ENCODE data around the gene WIZ. TPM values are rescaled to one million over a fixed set of nuclear protein-coding genes. Genes with fewer than 3 reads are reported as not detected.
A peak's percentile ranks its signal among the peaks of the same experiment; 100 is the strongest.

The WIZ gene
- total RNA-seq, 1 donor from 2014 or later, result 34.1 TPM

DNA sequence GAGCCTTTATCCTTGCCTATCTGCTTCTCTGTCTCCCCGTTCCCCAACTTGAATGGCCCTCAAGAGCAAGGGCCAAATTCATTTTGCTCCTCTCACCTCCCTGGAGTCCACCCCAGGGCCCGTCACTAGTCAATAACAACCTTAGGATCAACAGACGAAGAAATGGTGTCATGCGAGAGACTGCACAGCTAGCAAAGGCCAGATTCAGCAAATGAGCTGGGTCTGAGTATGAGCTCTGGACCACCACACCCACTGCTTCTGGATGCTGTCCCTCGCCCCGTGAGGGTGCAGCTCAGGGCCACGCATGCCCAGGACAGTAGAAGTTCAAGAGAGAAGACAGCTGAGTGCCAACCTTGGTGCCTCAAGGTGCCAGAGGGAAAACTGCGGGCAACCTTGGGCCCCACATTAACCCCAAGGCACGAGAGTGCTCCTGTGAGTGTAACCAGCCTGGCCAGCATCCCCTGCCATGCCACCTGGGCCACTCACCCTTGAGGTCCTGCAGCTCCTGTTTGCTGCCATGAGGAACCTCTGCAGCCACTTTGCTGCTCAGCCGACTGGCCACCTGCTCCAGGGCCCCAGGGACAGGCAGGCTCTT lies 19.1 kb downstream of the WIZ start:
- H3K27me3 Mint-ChIP-seq, result no peaks in the 10 kb centered on the region
- ATAC-seq (ENCODE audit: low read depth) (no peak), DNase-seq (no peak)
- CTCF ChIA-PET, result interaction anchor here (2.7 kb wide), 1 partner anchor 12 kb away, joined by 8 read pairs; the partner anchor contains the start of gene AKAP8L
- POLR2A ChIA-PET, result interaction anchor here (1.0 to 5.7 kb wide), 2 partner anchors 9 to 12 kb away, joined by 3 to 53 read pairs; partner anchors contain the start of gene AKAP8L
- no peak for TF ChIP-seq CTCF (IDR thresholded peaks at IDR 0.05)
- no peak overlapping the region for H3K27ac Mint-ChIP-seq
- intact Hi-C loops (cut with micrococcal nuclease), result loop anchor here (5.0 kb wide), 1 partner anchor 98 kb away; the partner anchor contains the start of gene BRD4
- H3K4me1 Mint-ChIP-seq, result peaks cover 31% of the 10 kb centered on the region
- no peaks in the 10 kb centered on the region for H3K9me3 Mint-ChIP-seq
- peaks cover 33% of the 10 kb centered on the region for H3K36me3 Mint-ChIP-seq (ENCODE audit: low read depth)
- peak overlapping the region; percentile 95 for H3K4me3 Mint-ChIP-seq

GRCh38 chr19:15429825-15430467 lies 19.8 kb downstream of the WIZ start:
- no peak overlapping the region for H3K4me3 Mint-ChIP-seq
- no peak overlapping the region for H3K27ac Mint-ChIP-seq
- ATAC-seq (ENCODE audit: low read depth) (no peak), DNase-seq (no peak)
- peaks cover 35% of the 10 kb centered on the region for H3K36me3 Mint-ChIP-seq (ENCODE audit: low read depth)
- ChIA-PET CTCF (interaction anchor here (2.7 kb wide), 1 partner anchor 11 kb away, joined by 8 read pairs; the partner anchor contains the start of gene AKAP8L), POLR2A (interaction anchor here (1.0 to 5.7 kb wide), 2 partner anchors 9 to 11 kb away, joined by 3 to 53 read pairs; partner anchors contain the start of gene AKAP8L)
- intact Hi-C loops (cut with micrococcal nuclease), result loop anchor here (5.0 kb wide), 1 partner anchor 98 kb away; the partner anchor contains the start of gene BRD4
- TF ChIP-seq CTCF (IDR thresholded peaks at IDR 0.05), result no peak
- no peaks in the 10 kb centered on the region for H3K27me3 Mint-ChIP-seq
- peaks cover 31% of the 10 kb centered on the region for H3K4me1 Mint-ChIP-seq
- H3K9me3 Mint-ChIP-seq, result no peaks in the 10 kb centered on the region

DNA sequence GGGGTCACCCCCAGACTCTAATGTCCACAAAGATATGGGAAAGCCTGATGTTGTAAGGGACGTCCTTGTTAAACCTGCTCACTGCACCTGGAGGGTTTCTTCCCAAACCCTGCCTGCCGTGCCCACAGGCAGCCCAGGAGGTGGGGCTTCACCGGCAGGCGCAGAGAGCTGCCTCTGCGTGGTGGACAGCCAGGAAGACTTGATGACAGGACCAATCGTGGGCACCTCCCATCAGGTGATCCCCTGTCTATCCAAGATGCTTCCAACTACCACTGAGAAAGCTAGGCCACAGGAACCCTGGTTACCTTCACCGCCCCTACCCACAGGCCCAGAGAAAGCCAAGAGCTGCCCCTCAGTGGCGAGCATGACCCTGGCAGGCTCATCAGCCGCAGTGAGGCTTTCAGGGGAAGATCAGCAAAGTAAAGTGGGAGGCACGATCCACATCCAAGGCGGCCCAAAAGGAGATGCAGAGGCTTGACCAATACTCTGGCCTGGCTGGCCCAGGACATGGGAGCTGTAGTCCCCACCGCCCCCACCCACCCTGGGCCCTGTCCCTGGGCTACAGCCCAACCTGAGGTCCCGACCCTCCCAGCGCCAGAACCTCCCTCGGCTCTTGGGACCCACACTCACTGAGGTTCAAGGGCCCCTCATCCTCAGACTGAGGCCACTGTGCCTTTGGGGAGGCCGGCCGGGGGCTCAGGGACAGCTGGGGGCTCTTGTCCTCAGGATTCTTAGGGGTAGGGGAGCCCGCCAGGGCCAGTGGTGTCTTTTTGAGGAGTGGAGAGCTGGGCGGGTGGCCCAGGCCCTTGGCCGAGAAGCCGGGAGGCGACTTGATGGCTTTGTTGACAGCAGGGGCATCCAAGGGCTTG lies 20.6 kb downstream of the WIZ start:
- no peak overlapping the region for H3K27ac Mint-ChIP-seq
- no peak for DNase-seq
- TF ChIP-seq CTCF (IDR thresholded peaks at IDR 0.05), result no peak
- intact Hi-C loops (cut with micrococcal nuclease), result no loop called here
- H3K27me3 Mint-ChIP-seq, result no peaks in the 10 kb centered on the region
- ATAC-seq (ENCODE audit: low read depth), result no peak
- H3K36me3 Mint-ChIP-seq (ENCODE audit: low read depth), result peaks cover 39% of the 10 kb centered on the region
- CTCF ChIA-PET, result interaction anchor here (2.7 kb wide), 1 partner anchor 10 kb away, joined by 8 read pairs; the partner anchor contains the start of gene AKAP8L
- POLR2A ChIA-PET, result interaction anchor here (1.2 to 5.7 kb wide), 3 partner anchors 10 to 34 kb away, joined by 5 to 53 read pairs (median 6); partner anchors contain the start of gene AKAP8L
- H3K4me1 Mint-ChIP-seq, result peaks cover 31% of the 10 kb centered on the region
- H3K4me3 Mint-ChIP-seq, result no peak overlapping the region
- H3K9me3 Mint-ChIP-seq, result no peaks in the 10 kb centered on the region

DNA sequence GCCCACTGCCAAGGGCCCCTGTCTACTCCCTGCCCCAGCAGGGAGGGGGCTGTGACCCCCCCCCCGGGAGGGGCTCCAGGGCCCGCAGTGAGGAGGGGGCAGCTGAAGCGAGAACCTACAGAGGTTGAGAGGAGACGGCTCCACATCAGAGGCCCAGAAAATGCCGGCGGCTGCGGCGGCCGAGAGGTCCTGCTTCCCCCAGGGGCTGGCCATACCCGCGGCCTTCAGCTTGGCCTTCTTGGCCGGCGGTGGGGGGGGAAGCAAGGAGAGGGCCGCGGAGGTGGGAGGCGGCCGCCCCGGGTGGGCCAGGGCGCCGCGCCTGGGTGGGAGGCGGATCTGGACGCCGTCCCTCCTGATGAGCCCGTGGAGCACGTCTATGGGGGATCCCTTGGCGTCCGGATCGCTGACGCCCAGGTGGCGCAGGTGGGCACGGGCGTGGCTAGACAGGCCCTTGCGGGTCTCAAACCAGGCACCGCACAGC lies 21.7 kb downstream of the WIZ start:
- Mint-ChIP-seq H3K36me3 (ENCODE audit: low read depth) (peaks cover 48% of the 10 kb centered on the region), H3K4me3 (no peak overlapping the region), H3K4me1 (peaks cover 24% of the 10 kb centered on the region), H3K9me3 (no peaks in the 10 kb centered on the region), H3K27me3 (no peaks in the 10 kb centered on the region), H3K27ac (no peak overlapping the region)
- ATAC-seq (ENCODE audit: low read depth) (no peak), DNase-seq (no peak)
- ChIA-PET CTCF (no interaction called here), POLR2A (interaction anchor here (1.2 to 1.3 kb wide), 2 partner anchors 9 to 36 kb away, joined by 5 to 6 read pairs; partner anchors contain the start of gene AKAP8L)
- TF ChIP-seq CTCF (IDR thresholded peaks at IDR 0.05), result no peak
- intact Hi-C loops (cut with micrococcal nuclease), result no loop called here
